Measurements from ENCODE around the gene STOX1. TPM values are rescaled to one million over a fixed set of nuclear protein-coding genes. Genes with fewer than 3 reads are reported as not detected.

The STOX1 gene
- total and polyA plus RNA-seq, 2 of the 8 experiments (the other 6 are each of a cell fraction or from before 2014, with no cell fraction given): 0.92 to 2.6 TPM

DNA sequence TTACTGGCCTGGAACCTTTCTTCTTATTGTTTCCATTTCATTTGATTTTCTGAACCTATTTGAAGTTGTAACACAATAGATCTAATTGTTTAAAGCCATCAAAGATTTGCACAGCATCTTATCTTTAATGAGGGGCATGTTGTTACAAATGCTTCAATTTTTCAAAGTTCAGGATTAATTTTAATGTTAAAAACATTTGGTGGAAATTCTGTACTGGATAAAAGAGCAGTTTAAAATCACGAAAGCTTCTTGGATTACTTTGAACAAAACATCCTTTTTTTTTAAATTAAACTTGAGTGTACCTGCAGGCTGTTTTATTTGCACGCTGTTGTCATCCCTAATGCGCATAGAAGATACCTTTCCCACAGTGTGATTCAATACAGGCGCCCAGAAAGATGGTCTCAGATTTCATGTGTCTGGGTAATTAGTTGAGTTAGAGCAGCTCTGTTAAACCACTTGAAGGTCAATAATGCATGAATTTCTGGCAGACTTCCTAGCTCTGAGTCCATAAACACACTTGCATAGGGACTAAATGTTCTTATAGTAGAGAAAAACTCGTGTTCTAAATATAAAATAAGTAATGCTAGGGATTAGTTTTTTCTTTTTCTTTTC, 44.5 kb downstream of the STOX1 start:
- no peak for DNase-seq (ENCODE audit: low read depth in 1 of 2, low spot score in 2 of 2)
- no peak overlapping the region for H2BK20ac ChIP-seq (ENCODE audit: low read length)
- no peak for TF ChIP-seq GTF2F1 (IDR thresholded peaks at IDR 0.05; ENCODE audit: borderline replicate concordance, low read depth, low read length)
- peak; percentile 32; the same call in 1 of the 2 replicates for TF ChIP-seq POU5F1 (IDR thresholded peaks at IDR 0.05; ENCODE audit: low read depth, low read length)
- no peak for TF ChIP-seq EP300 (IDR thresholded peaks at IDR 0.05; ENCODE audit: borderline replicate concordance in 1 of 2, low read depth in 2 of 2, low read length in 2 of 2)

More for the DNA sequence above, 44.5 kb downstream of the STOX1 start:
- peak overlapping the region; percentile 30 to 52 for H3K4me2 ChIP-seq (ENCODE audit: insufficient read depth in 1 of 2, low read depth in 2 of 2, low read length in 2 of 2)
- H2BK12ac ChIP-seq (ENCODE audit: low read depth, low read length): no peak overlapping the region
- no peak overlapping the region for H3K23ac ChIP-seq (ENCODE audit: insufficient read length)
- no peak overlapping the region for H4K5ac ChIP-seq (ENCODE audit: insufficient read length, low read depth, low read length)
- CTCF ChIA-PET (ENCODE audit: partially characterized antibody): interaction anchor here (0.7 to 1.5 kb wide), 5 partner anchors 10 to 45 kb away, joined by 3 to 5 read pairs (median 3); partner anchors contain the start of gene STOX1
- no peak overlapping the region for H3K9ac ChIP-seq (replicated peaks in 1 of 4; ENCODE audit: extremely low read depth in 1 of 4, low read depth in 3 of 4, low read length in 3 of 4)
- no peaks in the 10 kb centered on the region for H3K36me3 ChIP-seq (ENCODE audit: control insufficient read depth in 2 of 4, insufficient read depth in 4 of 4, low read length in 3 of 4)
- FAIRE-seq: peak; percentile 48
- no peak overlapping the region for H3K14ac ChIP-seq (ENCODE audit: insufficient read length)
- no peak overlapping the region for H2BK15ac ChIP-seq (ENCODE audit: low read length)
- no peak overlapping the region for H3K27ac ChIP-seq (ENCODE audit: low read depth, low read length)
- no peak overlapping the region for H2BK120ac ChIP-seq (replicated peaks; ENCODE audit: low read depth, low read length)
- H3K4me3 ChIP-seq (ENCODE audit: extremely low read depth in 1 of 4, insufficient read depth in 2 of 4, low read depth in 3 of 4, low read length in 4 of 4): peak overlapping the region in 1 of 4 experiments; percentile 27; a peak in 2 of 8 replicates
- no peak overlapping the region for H4K8ac ChIP-seq (ENCODE audit: extremely low read depth, insufficient read depth, low read length)
- 36% methylated on average over 5 of the region's 5 CpGs; no CpG with 5 or more reads in 1 of the 2 experiments for WGBS, 2 experiments (ENCODE audit: extremely low coverage in 1 of 2, insufficient coverage in 1 of 2, insufficient read length in 1 of 2, insufficient replicate concordance in 2 of 2, low coverage in 1 of 2, low lambda C conversion rate in 2 of 2, missing lambda C conversion rate in 1 of 2)
- no peak overlapping the region for H4K91ac ChIP-seq (replicated peaks; ENCODE audit: insufficient read length, low read length)
- H3K9me3 ChIP-seq (ENCODE audit: insufficient read depth in 2 of 2, low read depth in 1 of 2, low read length in 1 of 2): peaks cover 8 to 21% of the 10 kb centered on the region in 2 experiments
- H3K23me2 ChIP-seq (ENCODE audit: low read depth, low read length): no peaks in the 10 kb centered on the region
- H2AFZ ChIP-seq (ENCODE audit: low read length): no peak overlapping the region
- H3K79me2 ChIP-seq (ENCODE audit: control insufficient read depth in 1 of 2, insufficient read depth in 2 of 2, low read length in 2 of 2): no peaks in the 10 kb centered on the region
- no peak overlapping the region for H2BK5ac ChIP-seq (ENCODE audit: low read depth, low read length)
- H3K79me1 ChIP-seq (ENCODE audit: low read depth, low read length): no peaks in the 10 kb centered on the region
- peaks cover 0 to 13% (median 7%) of the 10 kb centered on the region in 4 experiments; a peak in 4 of 7 replicates for H3K4me1 ChIP-seq (replicated peaks in 1 of 4; ENCODE audit: control insufficient read depth in 3 of 4, insufficient read depth in 4 of 4, low read length in 3 of 4)
- H3K56ac ChIP-seq (replicated peaks; ENCODE audit: insufficient read length, low read depth, low read length): no peak overlapping the region
- no peaks in the 10 kb centered on the region for H3K27me3 ChIP-seq (replicated peaks in 1 of 4; ENCODE audit: control insufficient read depth in 3 of 4, extremely low read depth in 1 of 4, insufficient read depth in 3 of 4, low read length in 3 of 4)
- H3K4ac ChIP-seq (replicated peaks; ENCODE audit: insufficient read length, low read depth, low read length): no peak overlapping the region
- H3K18ac ChIP-seq (ENCODE audit: extremely low read depth, low read length): no peak overlapping the region
- POLR2A ChIA-PET (ENCODE audit: partially characterized antibody): interaction anchor here (1.0 to 1.6 kb wide), 3 partner anchors 24 to 45 kb away, joined by 3 to 4 read pairs (median 3); partner anchors contain the start of gene STOX1
- H2AK5ac ChIP-seq (ENCODE audit: low read depth, low read length): no peak overlapping the region
- no peaks in the 10 kb centered on the region for H4K20me1 ChIP-seq (replicated peaks in 1 of 2; ENCODE audit: control insufficient read depth in 1 of 2, insufficient read depth in 2 of 2, low read length in 2 of 2)

Data from H1 (cell line).